NCI-H2171 treated with DMSO at 0.1 percent for 48 hours (cell line): Measurements from ENCODE around the gene TCF25.
"Not testable (repeated sequence)": the region's sequence is repeated elsewhere in the genome, so short reads cannot be mapped to it uniquely, and the experiment has no call there.

Experiments used
- DNase-seq: peaks from one replicate; lab custom pipeline; 2025; lab: John Stamatoyannopoulos, UW

Gene TCF25

DNA sequence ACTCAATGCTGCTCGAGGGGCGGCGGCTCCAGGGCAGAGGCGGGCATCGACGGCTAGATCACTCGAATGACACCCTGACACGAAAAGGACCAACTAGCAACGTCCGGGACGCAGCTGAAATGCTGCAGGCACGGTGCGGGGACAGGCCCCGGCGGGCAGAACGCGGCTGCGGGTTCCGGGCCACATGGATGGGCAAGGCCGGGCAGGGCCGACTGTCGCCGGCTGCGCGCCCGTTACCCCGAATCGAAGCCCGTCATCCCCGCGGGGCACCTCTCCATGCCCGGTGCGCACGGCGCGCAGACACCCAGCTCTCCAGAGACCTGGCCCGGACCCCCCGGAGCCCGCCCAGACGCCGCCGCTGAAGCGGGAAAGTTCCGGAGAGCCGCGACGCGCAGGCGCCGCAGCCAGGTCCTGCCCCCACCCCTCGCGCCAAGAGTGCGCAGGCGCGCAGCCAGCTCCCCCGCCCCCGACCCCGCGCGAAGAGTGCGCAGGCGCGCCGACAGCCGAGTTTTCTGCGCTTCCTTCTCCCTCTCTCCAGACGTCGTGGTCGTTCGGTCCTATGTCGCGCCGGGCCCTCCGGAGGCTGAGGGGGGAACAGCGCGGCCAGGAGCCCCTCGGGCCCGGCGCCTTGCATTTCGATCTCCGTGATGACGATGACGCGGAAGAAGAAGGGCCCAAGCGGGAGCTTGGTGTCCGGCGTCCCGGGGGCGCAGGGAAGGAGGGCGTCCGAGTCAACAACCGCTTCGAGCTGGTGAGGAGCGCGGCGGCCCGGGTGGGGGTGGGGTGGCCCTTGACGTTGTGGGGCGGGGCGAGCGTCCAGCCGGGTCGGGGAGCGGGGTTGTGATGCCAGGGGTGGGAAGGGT lies at the start of gene TCF25:
TSS of gene TCF25 (plus strand) at position 484 of the 863 bp plus-strand sequence. CDS start at position 560, 76 bp downstream.
- peak; percentile 82 for DNase-seq

DNA sequence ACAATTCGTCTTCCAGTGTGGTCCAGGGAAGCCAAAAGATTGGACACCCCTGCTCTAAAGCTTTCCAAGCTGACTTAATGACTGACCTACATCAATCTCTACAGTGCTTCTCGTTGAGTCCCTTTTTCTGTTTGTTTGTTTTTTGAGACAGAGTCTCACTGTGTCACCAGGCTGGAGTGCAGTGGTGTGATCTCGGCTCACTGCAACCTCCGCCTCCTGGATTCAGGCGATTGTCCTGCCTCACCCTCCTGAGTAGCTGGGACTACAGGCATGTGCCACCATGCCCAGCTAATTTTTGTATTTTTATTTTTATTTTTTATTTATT lies 49.6 kb upstream of the TCF25 start:
- DNase-seq: not testable (repeated sequence)

DNA sequence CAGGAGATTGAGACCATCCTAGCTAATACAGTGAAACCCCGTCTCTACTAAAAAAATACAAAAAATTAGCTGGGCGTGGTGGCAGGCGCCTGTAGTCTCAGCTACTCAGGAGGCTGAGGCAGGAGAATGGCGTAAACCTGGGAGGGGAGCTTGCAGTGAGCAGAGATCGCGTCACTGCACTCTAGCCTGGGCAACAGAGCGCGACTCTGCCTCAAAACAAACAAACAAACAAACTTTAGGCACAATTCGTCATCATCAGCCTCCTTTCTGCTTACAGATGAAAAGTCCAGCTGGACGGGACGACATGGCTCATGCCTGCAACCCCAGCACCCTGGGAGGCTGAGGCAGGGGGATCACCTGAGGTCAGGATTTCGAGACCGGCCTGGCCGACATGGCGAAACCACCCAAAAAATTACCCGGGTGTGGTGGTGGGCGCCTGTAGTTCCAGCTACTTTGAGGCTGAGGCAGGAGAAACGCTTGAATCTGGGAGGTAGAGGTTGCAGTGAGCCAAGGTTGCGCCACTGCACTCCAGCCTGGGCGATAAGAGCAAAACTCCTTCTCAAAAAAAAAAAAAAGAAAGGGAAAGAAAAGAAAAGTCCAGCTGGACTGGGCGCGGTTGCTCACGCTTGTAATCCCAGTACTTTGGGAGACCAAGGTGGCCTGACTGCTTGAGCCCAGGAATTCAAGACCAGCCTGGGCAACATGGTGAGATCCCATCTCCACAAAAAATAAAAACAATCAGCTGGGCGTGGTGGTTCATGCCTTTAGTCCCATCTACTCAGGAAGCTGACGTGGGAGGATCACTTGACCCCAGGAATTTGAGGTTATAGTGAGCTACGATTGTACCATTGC lies 46.6 kb upstream of the TCF25 start:
- no peak for DNase-seq

DNA sequence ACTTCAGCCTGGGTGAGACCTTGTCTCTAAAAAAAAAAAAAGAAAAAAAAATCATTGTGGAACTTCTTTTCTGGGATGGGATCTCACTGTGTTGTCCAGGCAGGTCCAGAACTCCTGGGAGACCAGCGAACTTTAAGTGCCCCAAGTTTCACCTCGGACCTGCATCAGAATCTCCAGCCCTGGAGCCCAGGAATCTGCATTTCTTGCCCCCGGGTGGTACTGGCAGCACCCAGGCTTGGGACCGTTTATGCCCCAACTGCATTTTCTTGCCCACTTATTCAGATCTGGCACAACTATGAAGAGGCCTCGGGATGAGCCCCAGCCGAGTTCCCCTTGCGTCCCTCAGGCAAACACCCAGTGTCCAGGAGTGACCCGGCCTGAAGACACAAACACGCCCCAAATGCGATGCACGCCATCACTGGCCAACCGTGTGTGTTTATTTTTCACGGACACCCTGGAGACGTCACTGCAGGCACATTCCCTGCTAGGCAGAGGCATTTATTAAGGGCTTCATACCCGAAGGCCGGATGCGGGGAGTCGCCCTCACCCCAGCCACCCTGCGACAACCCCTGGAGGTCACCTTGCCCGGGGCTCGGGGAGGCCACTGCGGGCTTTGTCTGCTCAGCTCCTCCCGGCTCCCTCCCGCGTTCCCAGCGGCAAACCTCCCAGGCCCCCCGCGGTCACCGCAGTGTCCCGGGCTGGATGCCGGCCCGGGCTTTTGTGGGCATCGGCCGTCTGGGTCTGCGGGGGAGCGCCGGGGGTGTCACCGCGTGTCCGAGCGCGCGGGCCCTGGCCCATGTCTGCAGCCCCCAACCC lies 45.8 kb upstream of the TCF25 start:
- DNase-seq: no peak

DNA sequence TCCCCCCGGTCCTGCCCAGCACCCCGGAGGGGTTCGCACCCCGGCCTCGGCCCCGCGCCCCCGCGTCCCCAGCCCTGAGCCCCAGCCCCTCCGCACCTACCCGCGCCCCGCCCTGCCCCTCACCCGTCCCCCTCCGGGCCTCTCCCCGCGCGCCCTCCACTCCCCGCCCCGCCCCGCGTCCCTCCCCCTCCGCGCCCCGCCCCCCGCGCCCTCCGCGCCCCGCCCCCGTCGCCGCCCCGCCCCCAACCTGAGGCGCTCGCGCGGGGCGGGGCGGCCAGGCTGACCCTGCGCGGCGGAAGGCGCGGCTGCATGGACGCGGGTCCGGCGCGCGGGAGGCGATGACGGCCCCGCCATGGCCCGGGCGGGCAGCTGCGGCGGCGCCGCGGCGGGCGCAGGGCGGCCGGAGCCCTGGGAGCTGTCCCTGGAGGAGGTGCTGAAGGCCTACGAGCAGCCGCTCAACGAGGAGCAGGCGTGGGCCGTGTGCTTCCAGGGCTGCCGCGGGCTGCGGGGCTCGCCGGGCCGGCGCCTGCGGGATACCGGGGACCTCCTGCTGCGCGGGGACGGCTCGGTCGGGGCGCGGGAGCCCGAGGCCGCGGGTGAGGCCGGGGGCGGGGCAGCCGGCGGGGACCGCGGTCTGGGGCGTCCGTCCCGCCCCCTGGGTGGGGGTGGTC lies 45.1 kb upstream of the TCF25 start, which contains the start of gene SPIRE2:
TSS of gene SPIRE2 (plus strand) at position 277 of the 671 bp plus-strand sequence. CDS start at position 353, 76 bp downstream.
- DNase-seq: peak; percentile 26

- DNase-seq: no peak
Observed at GRCh38 chr16:89828870-89829629, 44.3 kb upstream of the TCF25 start.

DNA sequence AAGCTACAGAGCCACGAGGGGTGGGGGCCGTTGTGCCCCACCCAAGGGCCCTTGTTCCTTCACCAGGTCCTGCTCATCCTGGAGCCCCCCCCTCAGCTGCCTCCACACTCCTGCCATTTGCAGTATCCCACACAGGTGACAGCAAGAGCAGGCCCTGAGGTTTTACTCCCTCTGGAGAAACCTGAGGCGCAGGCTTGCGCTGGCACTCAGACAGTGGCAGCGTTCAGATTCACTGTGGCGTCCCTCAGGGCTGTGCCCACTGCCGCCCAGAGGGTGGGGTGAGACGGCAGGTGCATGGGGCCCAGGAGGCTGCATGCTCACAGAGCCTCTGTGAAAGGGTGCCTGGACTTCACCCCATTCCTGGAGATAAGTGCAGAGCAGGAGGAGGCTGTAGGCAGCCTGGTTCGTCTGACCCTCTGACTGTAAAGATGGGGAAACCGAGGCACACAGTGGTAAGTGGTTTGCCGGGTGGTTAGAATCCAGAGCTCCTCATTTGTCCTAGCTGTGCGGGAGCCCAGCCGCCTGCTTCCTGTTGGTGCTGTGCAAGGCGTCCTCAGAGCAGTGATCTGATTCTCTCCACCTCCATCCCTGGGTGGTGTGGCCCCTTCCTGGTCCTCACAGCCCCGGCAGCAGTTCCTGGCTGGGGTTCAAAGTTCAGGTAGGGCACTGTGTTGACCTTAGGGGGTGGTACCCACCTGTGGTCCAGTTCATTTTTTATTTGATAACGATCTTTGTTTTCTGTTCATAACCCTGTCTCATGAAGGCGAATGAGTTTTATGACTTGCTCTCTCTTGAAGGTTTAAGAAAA lies 43.6 kb upstream of the TCF25 start:
- DNase-seq: no peak

GRCh38 chr16:89831810-89832328 lies 41.5 kb upstream of the TCF25 start:
- DNase-seq: no peak

GRCh38 chr16:89833664-89834363 lies 39.6 kb upstream of the TCF25 start:
- DNase-seq: not testable (repeated sequence)

GRCh38 chr16:89834813-89835363 lies 38.5 kb upstream of the TCF25 start:
- DNase-seq: not testable (repeated sequence)

DNA sequence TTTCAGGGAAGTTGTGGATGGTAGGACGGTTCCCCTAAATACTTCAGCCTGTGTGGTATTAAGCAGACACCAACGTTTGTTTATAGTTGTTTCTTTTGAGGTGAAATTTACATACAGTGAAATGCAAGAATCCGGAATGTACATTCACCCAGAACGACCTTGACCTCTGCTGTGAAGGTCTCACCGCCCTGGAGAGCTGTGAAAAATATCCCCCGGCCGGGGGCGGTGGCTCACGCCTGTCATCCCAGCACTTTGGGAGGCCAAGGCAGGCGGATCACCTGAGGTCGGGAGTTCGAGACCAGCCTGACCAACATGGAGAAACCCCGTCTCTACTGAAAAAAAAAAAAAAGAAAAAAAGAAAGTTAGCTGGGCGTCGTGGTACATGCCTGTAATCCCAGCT lies 36.9 kb upstream of the TCF25 start:
- DNase-seq: not testable (repeated sequence)

GRCh38 chr16:89837014-89837546 lies 36.3 kb upstream of the TCF25 start:
- no peak for DNase-seq

- no peak for DNase-seq
Observed at GRCh38 chr16:89841275-89841674, 32.1 kb upstream of the TCF25 start.

DNA sequence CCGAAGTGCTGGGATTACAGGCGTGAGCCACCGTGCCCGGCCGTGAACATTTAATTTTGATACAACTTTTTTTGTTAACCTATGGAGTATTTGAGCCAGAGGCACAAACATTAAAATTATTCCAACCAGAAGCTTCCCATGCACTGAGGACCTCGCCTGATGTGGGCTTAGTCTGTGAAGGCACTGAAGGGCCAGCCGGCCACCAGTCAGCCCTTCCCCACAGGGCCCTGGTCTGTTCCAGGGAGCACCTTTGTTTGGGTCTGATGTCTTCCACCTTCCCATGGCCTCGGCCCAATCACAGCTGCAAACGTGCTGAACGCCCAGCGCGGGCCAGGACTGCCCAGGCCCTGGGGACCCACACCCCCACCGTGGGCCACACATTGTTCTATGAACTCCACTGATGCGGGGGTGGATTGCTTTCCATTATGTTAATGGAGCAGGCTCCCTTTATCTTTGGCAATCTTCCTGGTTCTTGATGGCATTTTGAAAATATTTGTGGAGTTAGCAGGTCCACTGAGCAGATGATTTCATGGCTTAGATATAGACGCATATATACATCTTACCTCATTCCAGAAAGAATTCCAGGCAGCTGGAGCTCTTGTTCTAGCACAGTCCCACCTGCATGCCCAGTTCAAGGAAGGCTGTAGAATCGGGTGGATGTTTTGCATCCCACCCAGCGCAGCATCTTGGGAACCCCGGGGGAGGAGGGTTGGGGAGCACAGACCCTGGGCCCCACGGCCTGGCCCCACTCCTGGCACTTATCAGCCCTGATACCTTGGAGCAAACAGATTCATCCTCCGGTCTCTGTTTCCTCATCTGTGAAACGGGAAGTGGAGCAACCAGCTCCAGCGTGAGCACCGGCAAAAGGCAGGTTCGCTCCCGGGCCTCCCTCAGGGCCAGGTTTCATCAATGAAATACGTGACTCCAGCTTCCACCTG lies 30.7 kb upstream of the TCF25 start:
- no peak for DNase-seq

DNA sequence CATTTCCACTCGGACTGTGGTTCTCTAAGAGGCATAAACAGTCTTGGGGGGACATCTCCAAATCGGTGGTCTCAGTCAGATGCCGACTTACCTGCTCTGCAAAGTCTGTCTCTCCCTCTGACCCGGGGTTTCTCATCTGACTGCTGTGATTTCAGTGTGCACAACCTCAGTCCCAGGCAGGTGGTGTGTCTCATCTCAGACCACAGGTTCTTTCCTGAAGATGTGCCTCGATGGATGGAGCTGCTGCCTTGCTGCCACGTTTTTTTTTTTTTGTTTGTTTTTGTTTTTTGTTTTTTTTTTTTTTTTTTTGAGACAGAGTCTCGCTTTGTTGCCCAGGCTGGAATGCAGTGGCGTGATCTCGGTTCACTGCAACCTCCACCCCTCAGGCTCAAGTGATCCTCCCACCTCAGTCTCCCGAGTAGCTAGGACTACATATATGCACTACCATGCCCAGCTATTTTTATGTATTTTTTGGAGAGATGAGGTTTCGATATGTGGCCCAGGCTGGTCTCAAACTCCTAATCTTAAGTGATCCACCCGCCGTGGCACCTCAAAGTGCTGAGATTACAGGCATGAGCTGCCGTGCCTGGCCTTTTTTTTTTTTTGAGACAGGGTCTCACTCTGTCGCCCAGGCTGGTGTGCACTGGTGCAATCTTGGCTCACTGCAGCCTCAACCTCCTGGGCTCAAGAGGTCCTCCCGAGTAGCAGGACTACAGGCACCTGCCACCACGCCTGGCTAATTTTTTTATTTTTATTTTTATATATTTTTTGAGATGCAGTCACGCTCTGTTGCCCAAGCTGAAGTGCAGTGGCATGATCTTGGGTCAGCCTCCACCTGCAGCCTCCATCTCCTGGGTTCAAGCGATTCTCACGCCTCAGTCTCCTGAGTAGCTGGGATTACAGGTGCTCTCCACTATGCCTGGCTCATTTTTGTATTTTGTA lies 29.7 kb upstream of the TCF25 start:
- DNase-seq: no peak

DNA sequence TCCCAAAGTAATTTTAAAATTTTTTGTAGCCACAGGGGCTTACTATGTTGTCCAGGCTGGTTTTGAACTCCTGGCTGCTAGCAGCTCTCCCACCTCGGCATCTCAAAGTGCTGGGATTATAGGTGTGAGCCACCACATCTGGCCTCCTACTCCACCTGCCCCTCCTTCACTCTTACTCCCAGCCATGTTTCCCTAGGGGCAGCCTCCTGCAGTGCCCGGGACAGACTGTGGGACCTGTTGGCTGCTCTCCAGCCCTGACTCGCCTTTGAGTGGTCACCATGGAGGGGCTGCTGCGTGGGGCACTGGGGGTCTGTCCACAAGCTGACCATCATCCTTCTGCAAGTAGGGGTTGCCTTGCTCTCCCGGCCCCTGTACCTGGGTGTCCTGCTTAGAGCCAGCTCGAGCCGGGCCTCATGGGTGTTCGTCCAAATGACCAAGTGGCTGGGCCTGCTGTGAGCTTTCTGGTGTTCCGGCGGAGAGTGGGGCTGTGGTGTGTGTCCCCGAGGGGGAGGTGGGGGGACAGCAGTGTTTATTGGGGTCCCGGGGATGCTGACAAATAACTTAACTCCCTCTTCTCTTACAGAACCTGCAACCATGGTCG lies 28.6 kb upstream of the TCF25 start:
- DNase-seq: no peak
